Colonic mucosa (tissue), 4 donors: ENCODE results near the gene PHACTR4. TPM values are rescaled to one million over a fixed set of nuclear protein-coding genes. Genes with fewer than 3 reads are reported as not detected.

Source experiments
- DNase-seq: peaks from one replicate; pipeline ENCODE4 v3.0.0-alpha.2; 2020
- H3K27ac ChIP-seq: fragments of 200-600 bp; one replicate; pipeline ENCODE4 v1.8.0; 2021
- H3K27me3 ChIP-seq: fragments of 200-600 bp; one replicate; pipeline ENCODE4 v1.8.0; 2021
- H3K36me3 ChIP-seq: fragments of 200-600 bp; one replicate; pipeline ENCODE4 v1.8.0; 2021
- H3K4me1 ChIP-seq: fragments of 200-600 bp; one replicate; pipeline ENCODE4 v1.8.0; 2021; ENCODE audit warnings: mild to moderate bottlenecking
- H3K4me3 ChIP-seq: fragments of 200-600 bp; one replicate; pipeline ENCODE4 v1.8.0; 2021
- H3K9ac ChIP-seq, 2 donors: one replicate each; pipeline ENCODE4 v1.7.0; 2013; ENCODE audit warnings: control low read depth in 2 of 2, low read depth in 2 of 2, low read length in 2 of 2
- H3K9me3 ChIP-seq: fragments of 200-600 bp; one replicate; pipeline ENCODE4 v1.8.0; 2021
- intact Hi-C: fragments of 100-400 bp; cut with DNase I; formaldehyde crosslinking; loops from one replicate; pipeline ENCODE4 v1.14.1; 2022
- total RNA-seq, 2 donors: library from RNA; stranded (reverse); fragmentation: NEBNext Ultra II Directional in 1 of 2; extraction: Animal tissue kit (Norgen Biotek cat#: 25700) in 1 of 2; gene quantifications; one replicate each; pipeline ENCODE4 v1.2.1, GENCODE V29; 2021
- TF ChIP-seq, protein P1 (sequence below): fragments of 200-600 bp; IDR thresholded peaks from one replicate; pipeline ENCODE4 v1.8.0; 2022; ENCODE audit warnings: antibody characterized with exemption, mild to moderate bottlenecking
- donor health status: healthy.
- donor health status: DM: no; HTN: no; CAD: no.
- donor health status: DM: no; HTN: no; CAD: no.

Gene PHACTR4
- total RNA-seq, 2 donors from 2014 or later, result 43.1 to 49.8 TPM

- Histone ChIP-seq H3K9ac (no peak overlapping the region), H3K4me3 (no peak overlapping the region), H3K27me3 (no peaks in the 10 kb centered on the region), H3K9me3 (no peaks in the 10 kb centered on the region), H3K27ac (no peak overlapping the region), H3K4me1 (no peaks in the 10 kb centered on the region), H3K36me3 (no peaks in the 10 kb centered on the region)
- no peak for DNase-seq
- intact Hi-C loops, result no loop called here
- TF ChIP-seq, protein P1, sequence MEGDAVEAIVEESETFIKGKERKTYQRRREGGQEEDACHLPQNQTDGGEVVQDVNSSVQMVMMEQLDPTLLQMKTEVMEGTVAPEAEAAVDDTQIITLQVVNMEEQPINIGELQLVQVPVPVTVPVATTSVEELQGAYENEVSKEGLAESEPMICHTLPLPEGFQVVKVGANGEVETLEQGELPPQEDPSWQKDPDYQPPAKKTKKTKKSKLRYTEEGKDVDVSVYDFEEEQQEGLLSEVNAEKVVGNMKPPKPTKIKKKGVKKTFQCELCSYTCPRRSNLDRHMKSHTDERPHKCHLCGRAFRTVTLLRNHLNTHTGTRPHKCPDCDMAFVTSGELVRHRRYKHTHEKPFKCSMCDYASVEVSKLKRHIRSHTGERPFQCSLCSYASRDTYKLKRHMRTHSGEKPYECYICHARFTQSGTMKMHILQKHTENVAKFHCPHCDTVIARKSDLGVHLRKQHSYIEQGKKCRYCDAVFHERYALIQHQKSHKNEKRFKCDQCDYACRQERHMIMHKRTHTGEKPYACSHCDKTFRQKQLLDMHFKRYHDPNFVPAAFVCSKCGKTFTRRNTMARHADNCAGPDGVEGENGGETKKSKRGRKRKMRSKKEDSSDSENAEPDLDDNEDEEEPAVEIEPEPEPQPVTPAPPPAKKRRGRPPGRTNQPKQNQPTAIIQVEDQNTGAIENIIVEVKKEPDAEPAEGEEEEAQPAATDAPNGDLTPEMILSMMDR, result no peak
These were observed 58.5 kb downstream of the PHACTR4 start for GRCh38 chr1:28428012-28428411.

DNA sequence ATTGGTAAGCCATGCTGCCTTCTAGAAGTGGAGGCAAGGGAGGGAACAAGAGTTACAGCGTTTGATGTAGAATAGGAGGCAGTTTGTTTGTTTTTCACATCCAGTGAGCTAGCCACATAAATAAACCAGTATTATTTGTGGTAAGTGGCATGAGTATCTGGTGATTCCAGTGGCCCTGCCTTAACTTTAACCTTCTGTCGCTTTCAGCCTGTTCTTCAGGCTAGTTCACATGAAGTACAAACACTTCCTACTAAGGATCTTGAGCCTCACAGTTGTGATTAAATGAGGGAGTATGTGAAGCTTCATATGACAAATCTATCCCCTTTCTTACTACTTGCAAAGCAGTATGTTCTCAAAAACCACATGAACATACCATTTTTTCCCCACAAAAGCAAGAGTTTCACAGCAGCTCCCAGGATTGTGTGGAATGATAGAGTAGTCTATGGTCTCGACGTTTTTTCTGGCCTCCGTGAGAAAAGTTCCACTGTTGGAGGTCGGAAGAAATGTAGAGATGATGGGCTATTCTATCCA, 59.5 kb downstream of the PHACTR4 start:
- TF ChIP-seq, protein P1, result no peak
- Histone ChIP-seq H3K9me3 (no peaks in the 10 kb centered on the region), H3K4me1 (no peaks in the 10 kb centered on the region), H3K27ac (no peak overlapping the region), H3K36me3 (no peaks in the 10 kb centered on the region), H3K27me3 (no peaks in the 10 kb centered on the region), H3K9ac (no peak overlapping the region), H3K4me3 (no peak overlapping the region)
- intact Hi-C loops, result no loop called here
- no peak for DNase-seq

DNA sequence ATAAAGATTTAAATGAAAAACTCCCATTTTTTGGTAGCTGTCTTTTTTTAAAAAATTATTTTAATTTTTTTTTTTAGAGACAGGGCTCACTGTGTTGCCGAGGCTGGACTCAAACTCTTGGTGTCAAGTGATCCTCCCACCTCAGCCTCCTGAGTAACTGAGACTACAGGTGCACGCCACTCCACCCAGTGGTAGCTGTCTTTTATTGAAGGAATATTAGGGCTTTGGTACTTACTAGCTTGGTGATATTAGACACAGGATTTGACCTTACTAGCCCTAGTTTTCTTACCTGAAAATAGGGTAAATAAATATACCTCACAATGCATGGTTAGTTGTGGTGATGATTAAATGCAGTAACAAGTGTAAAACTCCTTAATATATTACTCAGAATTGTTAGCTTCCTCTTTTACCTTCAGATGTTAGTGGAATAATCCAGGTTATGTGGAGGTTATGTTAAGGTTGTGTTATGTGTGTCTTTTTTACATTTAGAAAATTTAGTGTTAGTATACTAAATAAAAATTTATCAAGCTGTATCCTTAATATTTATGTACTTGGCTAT, 66.8 kb downstream of the PHACTR4 start:
- H3K4me1 ChIP-seq, result no peaks in the 10 kb centered on the region
- no peak overlapping the region for H3K4me3 ChIP-seq
- no peaks in the 10 kb centered on the region for H3K27me3 ChIP-seq
- DNase-seq, result no peak
- H3K36me3 ChIP-seq, result no peaks in the 10 kb centered on the region
- no peak overlapping the region for H3K27ac ChIP-seq
- TF ChIP-seq, protein P1, result no peak
- no peaks in the 10 kb centered on the region for H3K9me3 ChIP-seq
- intact Hi-C loops, result no loop called here
- no peak overlapping the region for H3K9ac ChIP-seq

GRCh38 chr1:28437264-28437923, 67.9 kb downstream of the PHACTR4 start:
- Histone ChIP-seq H3K4me1 (no peaks in the 10 kb centered on the region), H3K27me3 (no peaks in the 10 kb centered on the region), H3K27ac (peak overlapping the region; percentile 69), H3K36me3 (no peaks in the 10 kb centered on the region), H3K4me3 (no peak overlapping the region), H3K9ac (peak overlapping the region in 1 of 2 donors; percentile 27), H3K9me3 (no peaks in the 10 kb centered on the region)
- TF ChIP-seq, protein P1, result no peak
- peak; percentile 72 for DNase-seq
- intact Hi-C loops, result no loop called here

GRCh38 chr1:28437924-28438699, 68.6 kb downstream of the PHACTR4 start:
- peak overlapping the region in 1 of 2 donors; percentile 27 for H3K9ac ChIP-seq

More at GRCh38 chr1:28437924-28438699, 68.6 kb downstream of the PHACTR4 start:
- intact Hi-C loops, result no loop called here
- Histone ChIP-seq H3K27ac (peak overlapping the region; percentile 69), H3K27me3 (no peaks in the 10 kb centered on the region), H3K4me3 (no peak overlapping the region), H3K36me3 (no peaks in the 10 kb centered on the region), H3K4me1 (no peaks in the 10 kb centered on the region), H3K9me3 (no peaks in the 10 kb centered on the region)
- TF ChIP-seq, protein P1, result no peak
- peak; percentile 83 for DNase-seq
